Calu3 (cell line): ENCODE data around the gene SPEM2. TPM values are rescaled to one million over a fixed set of nuclear protein-coding genes. Genes with fewer than 3 reads are reported as not detected.

Experiments used
- BruUV-seq: library from RNA; stranded (reverse); fragments of 400-500 nt; replicated peaks from 2 replicates; lab custom pipeline; 2021; lab: Mats Ljungman, UMichigan
- CTCF ChIA-PET: fragments of 300-600 bp; sonication (Branson Sonifier 250); formaldehyde crosslinking; loops from one replicate; lab custom pipeline; 2022; ENCODE audit warnings: antibody characterized with exemption; lab: Charles Lee
- DNase-seq: peaks from one replicate; pipeline ENCODE4 v3.0.0; 2022
- H3K27ac Mint-ChIP-seq: one replicate; pipeline ENCODE4 v1.8.0; 2022; ENCODE audit warnings: mixed read lengths; ENCODE audit not compliant: unreplicated experiment
- H3K27me3 Mint-ChIP-seq: one replicate; pipeline ENCODE4 v1.8.0; 2022; ENCODE audit warnings: mixed read lengths; ENCODE audit not compliant: unreplicated experiment
- H3K36me3 Mint-ChIP-seq: one replicate; pipeline ENCODE4 v1.8.0; 2022; ENCODE audit warnings: mild to moderate bottlenecking, moderate library complexity, mixed read lengths; ENCODE audit not compliant: insufficient read depth, unreplicated experiment
- H3K4me1 Mint-ChIP-seq: one replicate; pipeline ENCODE4 v1.8.0; 2022; ENCODE audit warnings: mild to moderate bottlenecking, low read depth, mixed read lengths; ENCODE audit not compliant: unreplicated experiment
- H3K4me3 Mint-ChIP-seq: one replicate; pipeline ENCODE4 v1.8.0; 2022; ENCODE audit warnings: mild to moderate bottlenecking, low read depth, moderate library complexity, mixed read lengths; ENCODE audit not compliant: unreplicated experiment
- H3K9me3 Mint-ChIP-seq: one replicate; pipeline ENCODE4 v1.8.0; 2022; ENCODE audit warnings: low read depth, mixed read lengths; ENCODE audit not compliant: unreplicated experiment
- intact Hi-C: fragments of 100-400 bp; cut with micrococcal nuclease; formaldehyde crosslinking; loops from one replicate; pipeline ENCODE4 v1.10.0; 2022; ENCODE audit not compliant: unreplicated experiment
- total RNA-seq: library from RNA; stranded (reverse); gene quantifications from 2 replicates; pipeline ENCODE4 v1.2.3, GENCODE V29; 2022
- TF ChIP-seq, protein P1 (sequence below): fragments of 200-600 bp; IDR thresholded peaks from one replicate; pipeline ENCODE4 v1.8.0; 2022; ENCODE audit warnings: antibody characterized with exemption; ENCODE audit not compliant: unreplicated experiment

Gene SPEM2
- total RNA-seq, 1 experiment from 2014 or later = not detected

DNA sequence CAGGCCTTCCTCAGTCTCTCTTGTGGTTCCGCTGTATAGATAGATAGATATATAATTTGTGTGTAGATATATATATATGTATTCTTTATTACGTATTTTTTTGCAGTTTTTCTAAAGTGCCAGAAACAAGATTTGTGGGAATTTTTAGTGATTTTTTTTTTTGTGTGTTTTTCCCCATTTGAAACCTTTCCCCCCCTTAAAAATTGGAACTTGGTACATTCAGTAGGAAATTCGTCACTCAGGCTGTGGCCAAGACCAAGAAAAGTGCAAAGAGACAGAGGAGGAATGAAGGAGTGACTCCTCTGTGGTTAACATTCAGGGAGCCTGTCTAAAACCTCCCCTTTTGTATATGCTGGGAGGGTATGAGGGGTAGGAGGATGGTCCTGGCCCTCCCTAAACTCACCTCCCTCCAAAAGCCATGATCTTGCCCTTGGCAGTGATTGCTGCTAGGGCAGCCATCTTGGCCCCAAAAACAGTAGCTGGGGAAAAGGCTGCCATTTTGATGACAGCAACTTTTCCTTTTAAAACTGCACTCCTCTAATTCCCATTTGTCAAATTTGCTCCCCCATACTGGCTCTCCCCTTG, 34.6 kb downstream of the SPEM2 start:
- Mint-ChIP-seq H3K36me3 (peaks cover 26% of the 10 kb centered on the region), H3K9me3 (no peaks in the 10 kb centered on the region), H3K4me3 (no peak overlapping the region), H3K4me1 (no peaks in the 10 kb centered on the region), H3K27me3 (no peaks in the 10 kb centered on the region), H3K27ac (no peak overlapping the region)
- CTCF ChIA-PET = no interaction called here
- BruUV-seq = no TSS peak
- TF ChIP-seq, protein P1, sequence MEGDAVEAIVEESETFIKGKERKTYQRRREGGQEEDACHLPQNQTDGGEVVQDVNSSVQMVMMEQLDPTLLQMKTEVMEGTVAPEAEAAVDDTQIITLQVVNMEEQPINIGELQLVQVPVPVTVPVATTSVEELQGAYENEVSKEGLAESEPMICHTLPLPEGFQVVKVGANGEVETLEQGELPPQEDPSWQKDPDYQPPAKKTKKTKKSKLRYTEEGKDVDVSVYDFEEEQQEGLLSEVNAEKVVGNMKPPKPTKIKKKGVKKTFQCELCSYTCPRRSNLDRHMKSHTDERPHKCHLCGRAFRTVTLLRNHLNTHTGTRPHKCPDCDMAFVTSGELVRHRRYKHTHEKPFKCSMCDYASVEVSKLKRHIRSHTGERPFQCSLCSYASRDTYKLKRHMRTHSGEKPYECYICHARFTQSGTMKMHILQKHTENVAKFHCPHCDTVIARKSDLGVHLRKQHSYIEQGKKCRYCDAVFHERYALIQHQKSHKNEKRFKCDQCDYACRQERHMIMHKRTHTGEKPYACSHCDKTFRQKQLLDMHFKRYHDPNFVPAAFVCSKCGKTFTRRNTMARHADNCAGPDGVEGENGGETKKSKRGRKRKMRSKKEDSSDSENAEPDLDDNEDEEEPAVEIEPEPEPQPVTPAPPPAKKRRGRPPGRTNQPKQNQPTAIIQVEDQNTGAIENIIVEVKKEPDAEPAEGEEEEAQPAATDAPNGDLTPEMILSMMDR = no peak
- DNase-seq = no peak
- intact Hi-C loops = no loop called here

DNA sequence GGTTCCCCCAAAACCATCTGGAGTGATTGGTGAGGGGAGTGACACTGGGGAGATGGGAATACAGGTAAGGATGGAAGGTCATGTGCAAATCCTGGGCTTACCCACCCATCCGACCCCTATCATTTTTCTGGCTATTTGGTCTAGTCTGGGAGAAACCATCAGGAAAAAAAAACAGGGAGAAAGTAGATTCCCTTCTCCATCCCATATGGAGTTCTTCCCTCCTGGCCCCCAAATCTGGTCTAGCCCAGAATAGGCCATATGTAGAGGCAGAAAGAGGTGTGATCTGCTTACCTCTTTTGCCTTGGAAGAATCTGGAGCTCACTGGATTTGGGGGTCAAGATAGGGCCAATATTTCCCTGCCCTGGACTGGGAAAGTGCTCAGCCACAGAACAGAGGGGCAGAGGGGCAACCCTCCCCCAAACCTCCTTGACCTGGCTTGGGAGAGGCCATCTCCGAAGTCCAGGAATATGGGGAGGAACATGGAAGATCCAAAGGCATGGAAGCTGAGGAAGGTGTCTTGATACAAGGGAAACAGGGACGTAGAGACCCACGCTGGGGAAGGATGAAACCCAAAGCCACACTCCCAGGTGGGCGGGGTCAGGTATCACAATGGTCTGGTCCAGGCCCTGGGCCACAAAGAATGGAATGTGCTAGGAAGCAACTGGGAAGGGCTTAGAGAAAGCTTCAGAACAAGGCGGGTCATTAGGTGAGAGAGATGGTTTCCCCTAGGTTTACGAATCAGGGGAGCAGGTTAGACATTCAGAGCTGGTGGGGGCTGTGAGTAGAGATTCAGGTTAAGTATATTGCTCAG, 35.6 kb downstream of the SPEM2 start:
- no peaks in the 10 kb centered on the region for H3K27me3 Mint-ChIP-seq
- CTCF ChIA-PET = no interaction called here
- intact Hi-C loops = no loop called here
- DNase-seq = no peak
- H3K36me3 Mint-ChIP-seq = peaks cover 22% of the 10 kb centered on the region
- BruUV-seq = no TSS peak
- H3K4me3 Mint-ChIP-seq = no peak overlapping the region
- no peak overlapping the region for H3K27ac Mint-ChIP-seq
- TF ChIP-seq, protein P1 = no peak
- no peaks in the 10 kb centered on the region for H3K9me3 Mint-ChIP-seq
- no peaks in the 10 kb centered on the region for H3K4me1 Mint-ChIP-seq

DNA sequence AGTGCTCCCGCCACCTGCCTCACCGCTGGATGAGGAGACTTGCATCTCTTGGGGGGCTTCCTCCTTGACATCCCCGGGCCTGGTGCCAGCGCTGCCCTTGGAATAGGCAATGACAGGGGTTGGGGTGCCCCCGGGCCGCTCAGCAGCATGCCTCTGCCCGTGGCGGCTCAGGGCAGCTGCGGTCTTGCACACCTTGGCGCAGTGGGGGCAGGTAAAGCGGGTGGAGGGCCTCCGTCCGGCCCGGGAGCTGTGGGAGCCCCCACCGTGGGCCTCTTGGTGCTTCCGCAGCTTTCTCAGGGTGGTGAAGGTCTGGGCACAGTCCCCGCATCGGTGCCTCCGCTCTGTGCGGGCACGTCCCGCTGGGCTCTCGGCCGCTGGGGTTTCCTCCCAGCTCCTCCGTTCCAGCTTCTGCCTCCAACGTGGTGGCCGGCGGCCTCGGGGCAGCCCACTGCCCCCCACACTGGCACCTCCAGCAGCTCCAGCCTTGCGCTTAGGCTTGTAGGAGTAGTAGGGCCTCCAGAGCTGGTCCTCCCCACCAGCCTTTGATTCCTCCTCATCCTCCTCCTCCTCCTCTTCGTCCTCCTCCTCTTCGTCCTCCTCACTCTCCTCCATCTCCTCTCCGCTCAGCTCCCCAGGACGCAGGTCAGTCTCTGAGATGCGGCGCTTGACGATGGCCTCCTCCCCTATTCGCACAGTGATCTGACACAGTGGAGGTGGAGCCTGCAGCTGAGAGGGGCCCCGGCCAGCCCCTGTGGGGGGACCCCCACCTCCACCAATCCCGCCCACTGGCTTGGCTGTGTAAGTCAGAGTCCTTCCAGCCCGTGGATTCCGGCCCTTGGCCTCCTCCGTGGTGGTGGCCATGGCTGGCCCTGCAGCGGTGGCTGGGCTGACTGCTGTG, 37.3 kb downstream of the SPEM2 start:
- DNase-seq = no peak
- Mint-ChIP-seq H3K27ac (no peak overlapping the region), H3K4me3 (no peak overlapping the region), H3K27me3 (no peaks in the 10 kb centered on the region), H3K36me3 (peaks cover 22% of the 10 kb centered on the region), H3K9me3 (no peaks in the 10 kb centered on the region), H3K4me1 (no peaks in the 10 kb centered on the region)
- intact Hi-C loops = no loop called here
- CTCF ChIA-PET = interaction anchor here (0.6 kb wide), 1 partner anchor 22 kb away, joined by 5 read pairs; no protein-coding TSS in a partner anchor
- TF ChIP-seq, protein P1 = no peak
- no TSS peak for BruUV-seq

DNA sequence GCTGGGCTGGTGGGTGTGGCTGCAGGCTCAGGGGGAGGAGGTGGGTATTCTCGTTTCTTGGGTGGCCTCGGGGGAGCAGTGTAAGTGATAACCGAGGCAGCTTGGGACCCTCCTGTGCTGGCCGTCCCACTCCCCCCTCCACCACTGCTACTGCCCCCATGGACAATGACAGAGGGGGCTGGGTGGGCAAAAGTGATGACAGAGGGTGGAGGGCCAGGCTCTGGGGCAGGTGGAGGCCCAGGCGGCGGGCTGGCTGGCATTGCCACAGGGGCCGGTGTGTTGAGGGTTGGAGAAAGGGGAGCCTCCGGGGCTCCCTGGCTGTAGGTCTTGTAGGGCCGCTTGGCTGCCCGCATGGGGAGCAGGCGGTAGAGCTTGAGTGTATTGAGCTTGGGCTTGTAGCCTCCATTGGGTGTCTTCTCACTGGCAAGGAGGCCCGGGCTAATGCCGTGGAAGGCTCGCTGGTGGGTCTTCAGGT, 38.0 kb downstream of the SPEM2 start:
- Mint-ChIP-seq H3K36me3 (peaks cover 22% of the 10 kb centered on the region), H3K9me3 (no peaks in the 10 kb centered on the region), H3K4me3 (no peak overlapping the region), H3K4me1 (no peaks in the 10 kb centered on the region), H3K27me3 (no peaks in the 10 kb centered on the region), H3K27ac (no peak overlapping the region)
- intact Hi-C loops = no loop called here
- no TSS peak for BruUV-seq
- TF ChIP-seq, protein P1 = no peak
- CTCF ChIA-PET = interaction anchor here (0.6 kb wide), 1 partner anchor 22 kb away, joined by 5 read pairs; no protein-coding TSS in a partner anchor
- DNase-seq = no peak
